Measurements from ENCODE around the gene PEAK1.

PEAK1 gene

GRCh38 chr15:77107068-77107467 lies 312.8 kb downstream of the PEAK1 start:
- Histone ChIP-seq H3K9me2 (replicated peaks; ENCODE audit: insufficient read depth, low read length) (no peaks in the 10 kb centered on the region), H3F3A (ENCODE audit: insufficient read depth) (no peaks in the 10 kb centered on the region), H3K27me3 (ENCODE audit: low read length) (no peaks in the 10 kb centered on the region), H3K4me2 (ENCODE audit: low read depth, low read length, poor library complexity, severe bottlenecking) (no peak overlapping the region), H2AFZ (ENCODE audit: low read depth, low read length, severe bottlenecking) (no peak overlapping the region), H4K20me1 (ENCODE audit: low read depth, low read length) (no peaks in the 10 kb centered on the region), H3K79me2 (ENCODE audit: insufficient read depth, low read length) (no peaks in the 10 kb centered on the region), H3K9me3 (ENCODE audit: insufficient read depth, low read length) (no peaks in the 10 kb centered on the region), H3K4me3 (ENCODE audit: insufficient read depth, low read length, poor library complexity, severe bottlenecking) (no peak overlapping the region), H3K36me3 (ENCODE audit: low read length) (no peaks in the 10 kb centered on the region), H3K27ac (ENCODE audit: low read depth, low read length) (no peak overlapping the region), H3K9ac (ENCODE audit: low read length) (no peak overlapping the region)
- TF ChIP-seq EZH2phosphoT487 (conservative IDR thresholded peaks at IDR 0.05; ENCODE audit: low read length) (no peak), CTCF (IDR thresholded peaks at IDR 0.05; ENCODE audit: insufficient read depth, low read length, poor library complexity, severe bottlenecking) (no peak)

- H3K9me3 ChIP-seq (ENCODE audit: insufficient read depth, low read length) = no peaks in the 10 kb centered on the region
- no peak for TF ChIP-seq EZH2phosphoT487 (conservative IDR thresholded peaks at IDR 0.05; ENCODE audit: low read length)
- TF ChIP-seq CTCF (IDR thresholded peaks at IDR 0.05; ENCODE audit: insufficient read depth, low read length, poor library complexity, severe bottlenecking) = no peak
- H3K79me2 ChIP-seq (ENCODE audit: insufficient read depth, low read length) = no peaks in the 10 kb centered on the region
- H3K27me3 ChIP-seq (ENCODE audit: low read length) = no peaks in the 10 kb centered on the region
- no peak overlapping the region for H3K4me2 ChIP-seq (ENCODE audit: low read depth, low read length, poor library complexity, severe bottlenecking)
- H3F3A ChIP-seq (ENCODE audit: insufficient read depth) = no peaks in the 10 kb centered on the region
- no peaks in the 10 kb centered on the region for H3K9me2 ChIP-seq (replicated peaks; ENCODE audit: insufficient read depth, low read length)
- no peaks in the 10 kb centered on the region for H3K36me3 ChIP-seq (ENCODE audit: low read length)
- no peak overlapping the region for H3K4me3 ChIP-seq (ENCODE audit: insufficient read depth, low read length, poor library complexity, severe bottlenecking)
- H3K9ac ChIP-seq (ENCODE audit: low read length) = no peak overlapping the region
- H4K20me1 ChIP-seq (ENCODE audit: low read depth, low read length) = no peaks in the 10 kb centered on the region
- H3K27ac ChIP-seq (ENCODE audit: low read depth, low read length) = no peak overlapping the region
- H2AFZ ChIP-seq (ENCODE audit: low read depth, low read length, severe bottlenecking) = no peak overlapping the region
Measured at GRCh38 chr15:77104155-77104554, 315.7 kb downstream of the PEAK1 start.

GRCh38 chr15:77099741-77100463 lies 320.0 kb downstream of the PEAK1 start:
- Histone ChIP-seq H3K27me3 (ENCODE audit: low read length) (no peaks in the 10 kb centered on the region), H3K36me3 (ENCODE audit: low read length) (no peaks in the 10 kb centered on the region), H3F3A (ENCODE audit: insufficient read depth) (no peaks in the 10 kb centered on the region), H3K9ac (ENCODE audit: low read length) (no peak overlapping the region), H3K79me2 (ENCODE audit: insufficient read depth, low read length) (no peaks in the 10 kb centered on the region), H3K4me2 (ENCODE audit: low read depth, low read length, poor library complexity, severe bottlenecking) (no peak overlapping the region), H3K9me2 (replicated peaks; ENCODE audit: insufficient read depth, low read length) (no peaks in the 10 kb centered on the region), H2AFZ (ENCODE audit: low read depth, low read length, severe bottlenecking) (no peak overlapping the region), H3K4me3 (ENCODE audit: insufficient read depth, low read length, poor library complexity, severe bottlenecking) (no peak overlapping the region), H3K27ac (ENCODE audit: low read depth, low read length) (no peak overlapping the region), H4K20me1 (ENCODE audit: low read depth, low read length) (no peaks in the 10 kb centered on the region), H3K9me3 (ENCODE audit: insufficient read depth, low read length) (no peaks in the 10 kb centered on the region)
- no peak for TF ChIP-seq CTCF (IDR thresholded peaks at IDR 0.05; ENCODE audit: insufficient read depth, low read length, poor library complexity, severe bottlenecking)
- TF ChIP-seq EZH2phosphoT487 (conservative IDR thresholded peaks at IDR 0.05; ENCODE audit: low read length) = no peak

Data from SU-DHL-6 (cell line).